Central memory CD8-positive, alpha-beta T cell (primary cell): ENCODE results near the gene FN3K.
A peak's percentile ranks its signal among the peaks of the same experiment; 100 is the strongest.

ENCODE experiments used
- ATAC-seq: fragments of 150-1000 bp; cut with Tn5 transposase; replicated peaks from 2 replicates; pipeline ENCODE4 v1.10.0; 2022; ENCODE audit warnings: mild to moderate bottlenecking, moderate FRiP score, moderate number of reproducible peaks; ENCODE audit not compliant: poor library complexity, severe bottlenecking; ENCODE audit errors: extremely low read depth
- DNase-seq, 2 donors: peaks; one replicate each; pipeline ENCODE4 v3.0.0; 2021; ENCODE audit warnings: low spot score in 2 of 2
- H3K27ac Mint-ChIP-seq: one replicate; pipeline ENCODE4 v1.8.0; 2022; ENCODE audit warnings: low read depth, mild to moderate bottlenecking, moderate library complexity, mixed read lengths
- H3K27me3 Mint-ChIP-seq: one replicate; pipeline ENCODE4 v1.8.0; 2022; ENCODE audit warnings: mixed read lengths
- H3K36me3 Mint-ChIP-seq: one replicate; pipeline ENCODE4 v1.8.0; 2022; ENCODE audit warnings: mild to moderate bottlenecking, moderate library complexity, mixed read lengths; ENCODE audit not compliant: insufficient read depth
- H3K4me1 Mint-ChIP-seq: one replicate; pipeline ENCODE4 v1.8.0; 2022; ENCODE audit warnings: mixed read lengths
- H3K4me3 Mint-ChIP-seq: one replicate; pipeline ENCODE4 v1.8.0; 2022; ENCODE audit warnings: mild to moderate bottlenecking, moderate library complexity, mixed read lengths
- H3K9me3 Mint-ChIP-seq: one replicate; pipeline ENCODE4 v1.8.0; 2022; ENCODE audit warnings: mixed read lengths

The FN3K gene

GRCh38 chr17:82789051-82789592 is 53.7 kb downstream of the FN3K start:
- H3K27ac Mint-ChIP-seq: no peak overlapping the region
- no peak for ATAC-seq

GRCh38 chr17:82789806-82790205 is 54.4 kb downstream of the FN3K start:
- Mint-ChIP-seq H3K4me3 (no peak overlapping the region), H3K9me3 (no peaks in the 10 kb centered on the region), H3K4me1 (peaks cover 17% of the 10 kb centered on the region), H3K27me3 (no peaks in the 10 kb centered on the region), H3K36me3 (no peaks in the 10 kb centered on the region), H3K27ac (no peak overlapping the region)
- DNase-seq: no peak
- ATAC-seq: no peak

More at GRCh38 chr17:82789051-82789592, 53.7 kb downstream of the FN3K start:
- Mint-ChIP-seq H3K27me3 (no peaks in the 10 kb centered on the region), H3K4me3 (no peak overlapping the region), H3K4me1 (peaks cover 17% of the 10 kb centered on the region), H3K9me3 (no peaks in the 10 kb centered on the region), H3K36me3 (no peaks in the 10 kb centered on the region)
- DNase-seq: no peak

- Mint-ChIP-seq H3K9me3 (no peaks in the 10 kb centered on the region), H3K36me3 (no peaks in the 10 kb centered on the region), H3K4me3 (no peak overlapping the region), H3K27ac (peak overlapping the region; percentile 47), H3K27me3 (no peaks in the 10 kb centered on the region), H3K4me1 (peaks cover 17% of the 10 kb centered on the region)
- ATAC-seq (no peak), DNase-seq (no peak)
Observed at GRCh38 chr17:82790391-82790790, 55.0 kb downstream of the FN3K start.

- Mint-ChIP-seq H3K36me3 (peaks cover under 1% of the 10 kb centered on the region), H3K27ac (no peak overlapping the region), H3K9me3 (no peaks in the 10 kb centered on the region), H3K4me1 (peaks cover 17% of the 10 kb centered on the region), H3K4me3 (no peak overlapping the region), H3K27me3 (no peaks in the 10 kb centered on the region)
- no peak for DNase-seq
- ATAC-seq: no peak
Observed at GRCh38 chr17:82791532-82791931, 56.1 kb downstream of the FN3K start.

GRCh38 chr17:82793974-82794630 is 58.7 kb downstream of the FN3K start:
- ATAC-seq (no peak), DNase-seq (no peak)
- Mint-ChIP-seq H3K4me1 (peaks cover 12% of the 10 kb centered on the region), H3K27ac (no peak overlapping the region), H3K36me3 (peaks cover 10% of the 10 kb centered on the region), H3K4me3 (no peak overlapping the region), H3K9me3 (no peaks in the 10 kb centered on the region), H3K27me3 (no peaks in the 10 kb centered on the region)

- Mint-ChIP-seq H3K4me3 (no peak overlapping the region), H3K4me1 (peaks cover 8% of the 10 kb centered on the region), H3K36me3 (peaks cover 14% of the 10 kb centered on the region), H3K27me3 (no peaks in the 10 kb centered on the region), H3K27ac (no peak overlapping the region), H3K9me3 (no peaks in the 10 kb centered on the region)
- ATAC-seq (no peak), DNase-seq (no peak)
Observed at GRCh38 chr17:82794781-82795482, 59.5 kb downstream of the FN3K start.

GRCh38 chr17:82795615-82796014 is 60.2 kb downstream of the FN3K start:
- Mint-ChIP-seq H3K36me3 (peaks cover 14% of the 10 kb centered on the region), H3K4me3 (no peak overlapping the region), H3K4me1 (peaks cover 2% of the 10 kb centered on the region), H3K9me3 (no peaks in the 10 kb centered on the region), H3K27me3 (no peaks in the 10 kb centered on the region), H3K27ac (no peak overlapping the region)
- no peak for DNase-seq
- ATAC-seq: no peak

- no peak for DNase-seq
Observed at GRCh38 chr17:82797061-82797460, 61.6 kb downstream of the FN3K start.

GRCh38 chr17:82798752-82799151 is 63.3 kb downstream of the FN3K start:
- ATAC-seq: no peak
- peaks cover 10% of the 10 kb centered on the region for H3K4me1 Mint-ChIP-seq

More at GRCh38 chr17:82797061-82797460, 61.6 kb downstream of the FN3K start:
- Mint-ChIP-seq H3K4me1 (peaks cover 6% of the 10 kb centered on the region), H3K9me3 (no peaks in the 10 kb centered on the region), H3K36me3 (peaks cover 15% of the 10 kb centered on the region), H3K27ac (no peak overlapping the region), H3K4me3 (no peak overlapping the region), H3K27me3 (no peaks in the 10 kb centered on the region)
- no peak for ATAC-seq

GRCh38 chr17:82799591-82799990 is 64.2 kb downstream of the FN3K start:
- Mint-ChIP-seq H3K4me1 (peaks cover 10% of the 10 kb centered on the region), H3K27ac (no peak overlapping the region), H3K4me3 (no peak overlapping the region), H3K36me3 (peaks cover 15% of the 10 kb centered on the region), H3K9me3 (no peaks in the 10 kb centered on the region), H3K27me3 (no peaks in the 10 kb centered on the region)
- DNase-seq (no peak), ATAC-seq (no peak)

More at GRCh38 chr17:82798752-82799151, 63.3 kb downstream of the FN3K start:
- H3K27me3 Mint-ChIP-seq: no peaks in the 10 kb centered on the region
- H3K4me3 Mint-ChIP-seq: no peak overlapping the region
- H3K9me3 Mint-ChIP-seq: no peaks in the 10 kb centered on the region
- H3K27ac Mint-ChIP-seq: no peak overlapping the region
- no peak for DNase-seq
- peaks cover 15% of the 10 kb centered on the region for H3K36me3 Mint-ChIP-seq
